ENCODE data around the gene MAP4K2.

The MAP4K2 gene

DNA sequence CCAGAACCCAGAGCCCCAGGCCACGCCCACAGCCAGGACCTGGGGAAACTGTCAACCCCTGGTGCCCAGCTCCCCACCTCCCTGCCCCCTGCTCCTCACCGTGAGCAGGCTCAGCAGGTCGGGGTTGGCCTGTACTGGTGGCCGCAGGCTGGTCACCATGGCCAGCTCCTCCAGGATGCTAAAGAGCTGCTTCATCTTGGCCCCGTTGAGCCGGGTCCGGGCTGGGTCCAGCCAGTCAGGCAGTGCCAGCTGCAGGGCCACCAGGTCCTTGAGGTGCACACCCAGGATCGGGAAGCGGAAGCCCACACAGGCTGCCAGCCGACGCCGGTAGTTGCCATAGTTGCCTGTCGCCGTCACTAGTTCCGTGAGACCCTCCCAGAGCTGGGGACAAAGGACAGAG lies 66.4 kb downstream of the MAP4K2 start:
- no peak for DNase-seq (ENCODE audit: low read depth)

DNA sequence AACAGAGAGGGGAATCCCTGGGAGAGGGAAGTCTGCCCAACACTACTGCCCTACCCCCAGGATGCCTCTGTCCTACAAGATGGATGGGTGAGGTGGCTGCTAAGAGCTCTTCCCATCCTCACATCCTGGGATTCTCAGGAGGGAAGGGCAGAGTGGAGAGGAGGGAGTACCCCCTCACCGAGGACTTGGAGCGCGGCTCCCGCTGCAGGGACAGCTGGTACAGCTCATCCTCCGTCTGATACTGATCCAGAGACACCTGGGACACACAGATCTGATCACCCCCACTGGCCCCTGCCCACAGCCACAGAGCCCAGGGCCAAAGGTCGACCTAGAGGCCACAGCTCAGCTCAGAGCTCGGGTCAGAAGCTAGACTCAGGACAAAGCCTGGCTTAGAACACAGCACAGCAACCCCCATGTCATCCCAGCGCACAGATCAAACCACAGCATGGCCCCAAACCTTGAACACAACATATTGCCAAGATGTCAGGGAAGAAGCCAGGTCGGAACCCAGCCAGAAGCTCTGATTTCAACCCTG lies 67.2 kb downstream of the MAP4K2 start:
- DNase-seq (ENCODE audit: low read depth): no peak
